ENCODE measurements around the gene NME4. TPM values are rescaled to one million over a fixed set of nuclear protein-coding genes. Genes with fewer than 3 reads are reported as not detected.

Gene NME4
- total and polyA plus RNA-seq, 4 experiments from 2014 or later, result 34.9 to 61.7 (median 44.9) TPM

- Mint-ChIP-seq H3K4me1 (peaks cover 23 to 44% (median 33%) of the 10 kb centered on the region in 4 donors), H3K9me3 (no peaks in the 10 kb centered on the region), H3K27ac (peak overlapping the region in 6 of 7 donors; percentile 49 to 90 (median 89)), H3K36me3 (peaks cover 0 to 3% of the 10 kb centered on the region in 2 donors), H3K4me3 (peak overlapping the region; percentile 80 to 89 (median 84)), H3K27me3 (no peaks in the 10 kb centered on the region)
- H3K27me3 ChIP-seq (ENCODE audit: insufficient read depth, low read length), result no peaks in the 10 kb centered on the region
- H3K4me1 ChIP-seq (ENCODE audit: insufficient read depth, low read length), result peaks cover 35% of the 10 kb centered on the region
- no peak for DNase-seq
- ChIA-PET CTCF (ENCODE audit: partially characterized antibody) (interaction anchor here (1.0 kb wide), 1 partner anchor 380 kb away, joined by 3 read pairs; no protein-coding TSS in a partner anchor), POLR2A (ENCODE audit: partially characterized antibody) (no interaction called here)
- H3K4me3 ChIP-seq (ENCODE audit: low read length in 2 of 2), result no peak overlapping the region
- H3K36me3 ChIP-seq (ENCODE audit: insufficient read depth, low read length), result no peaks in the 10 kb centered on the region
- H3K9me3 ChIP-seq (ENCODE audit: control insufficient read depth in 1 of 2, low read length in 2 of 2), result no peaks in the 10 kb centered on the region
- intact Hi-C loops (cut with micrococcal nuclease), result no loop called here
- no peak overlapping the region for H3K27ac ChIP-seq (ENCODE audit: low read depth, low read length)
Observed at GRCh38 chr16:427250-427649, 30.3 kb downstream of the NME4 start.

- intact Hi-C loops (cut with micrococcal nuclease), result no loop called here
- Mint-ChIP-seq H3K4me3 (no peak overlapping the region), H3K27ac (peak overlapping the region in 1 of 7 donors; percentile 5), H3K9me3 (no peaks in the 10 kb centered on the region), H3K27me3 (no peaks in the 10 kb centered on the region), H3K4me1 (peaks cover 20 to 33% (median 22%) of the 10 kb centered on the region in 4 donors), H3K36me3 (peaks cover 3 to 5% of the 10 kb centered on the region in 2 donors)
- H3K27ac ChIP-seq (ENCODE audit: low read depth, low read length), result no peak overlapping the region
- H3K9me3 ChIP-seq (ENCODE audit: control insufficient read depth in 1 of 2, low read length in 2 of 2), result no peaks in the 10 kb centered on the region
- CTCF ChIA-PET (ENCODE audit: partially characterized antibody), result no interaction called here
- peaks cover 24% of the 10 kb centered on the region for H3K4me1 ChIP-seq (ENCODE audit: insufficient read depth, low read length)
- POLR2A ChIA-PET (ENCODE audit: partially characterized antibody), result no interaction called here
- H3K4me3 ChIP-seq (ENCODE audit: low read length in 2 of 2), result no peak overlapping the region
- no peak for DNase-seq
- no peaks in the 10 kb centered on the region for H3K27me3 ChIP-seq (ENCODE audit: insufficient read depth, low read length)
- H3K36me3 ChIP-seq (ENCODE audit: insufficient read depth, low read length), result no peaks in the 10 kb centered on the region
Observed at GRCh38 chr16:430904-431303, 33.9 kb downstream of the NME4 start.

GRCh38 chr16:440627-441026 lies 43.6 kb downstream of the NME4 start:
- Mint-ChIP-seq H3K4me1 (peaks cover 3 to 7% (median 4%) of the 10 kb centered on the region in 4 donors), H3K36me3 (peaks cover 8 to 11% of the 10 kb centered on the region in 2 donors), H3K27ac (no peak overlapping the region), H3K9me3 (no peaks in the 10 kb centered on the region), H3K4me3 (no peak overlapping the region), H3K27me3 (no peaks in the 10 kb centered on the region)
- Histone ChIP-seq H3K36me3 (ENCODE audit: insufficient read depth, low read length) (no peaks in the 10 kb centered on the region), H3K27ac (ENCODE audit: low read depth, low read length) (no peak overlapping the region), H3K27me3 (ENCODE audit: insufficient read depth, low read length) (no peaks in the 10 kb centered on the region), H3K9me3 (ENCODE audit: control insufficient read depth in 1 of 2, low read length in 2 of 2) (no peaks in the 10 kb centered on the region), H3K4me3 (ENCODE audit: low read length in 2 of 2) (no peak overlapping the region), H3K4me1 (ENCODE audit: insufficient read depth, low read length) (no peaks in the 10 kb centered on the region)
- ChIA-PET POLR2A (ENCODE audit: partially characterized antibody) (no interaction called here), CTCF (ENCODE audit: partially characterized antibody) (no interaction called here)
- intact Hi-C loops (cut with micrococcal nuclease), result no loop called here
- no peak for DNase-seq

GRCh38 chr16:441447-441846 lies 44.4 kb downstream of the NME4 start:
- DNase-seq, result no peak
- H3K27me3 Mint-ChIP-seq, result no peaks in the 10 kb centered on the region
- H3K9me3 ChIP-seq (ENCODE audit: control insufficient read depth in 1 of 2, low read length in 2 of 2), result no peaks in the 10 kb centered on the region
- H3K4me3 Mint-ChIP-seq, result no peak overlapping the region
- peaks cover 8 to 11% of the 10 kb centered on the region in 2 donors for H3K36me3 Mint-ChIP-seq
- no peak overlapping the region for H3K27ac ChIP-seq (ENCODE audit: low read depth, low read length)
- no peak overlapping the region for H3K4me3 ChIP-seq (ENCODE audit: low read length in 2 of 2)
- peaks cover 3 to 7% (median 4%) of the 10 kb centered on the region in 4 donors for H3K4me1 Mint-ChIP-seq
- H3K27me3 ChIP-seq (ENCODE audit: insufficient read depth, low read length), result no peaks in the 10 kb centered on the region
- no peaks in the 10 kb centered on the region for H3K4me1 ChIP-seq (ENCODE audit: insufficient read depth, low read length)
- H3K36me3 ChIP-seq (ENCODE audit: insufficient read depth, low read length), result no peaks in the 10 kb centered on the region
- H3K27ac Mint-ChIP-seq, result no peak overlapping the region
- intact Hi-C loops (cut with micrococcal nuclease), result no loop called here
- no peaks in the 10 kb centered on the region for H3K9me3 Mint-ChIP-seq
- CTCF ChIA-PET (ENCODE audit: partially characterized antibody), result no interaction called here
- POLR2A ChIA-PET (ENCODE audit: partially characterized antibody), result no interaction called here

- no peaks in the 10 kb centered on the region for H3K9me3 ChIP-seq (ENCODE audit: control insufficient read depth in 1 of 2, low read length in 2 of 2)
- POLR2A ChIA-PET (ENCODE audit: partially characterized antibody), result no interaction called here
- no peaks in the 10 kb centered on the region for H3K27me3 Mint-ChIP-seq
- intact Hi-C loops (cut with micrococcal nuclease), result no loop called here
- no peaks in the 10 kb centered on the region for H3K36me3 ChIP-seq (ENCODE audit: insufficient read depth, low read length)
- H3K9me3 Mint-ChIP-seq, result no peaks in the 10 kb centered on the region
- H3K4me3 Mint-ChIP-seq, result no peak overlapping the region
- peak overlapping the region in 1 of 7 donors; percentile 14 for H3K27ac Mint-ChIP-seq
- H3K4me1 ChIP-seq (ENCODE audit: insufficient read depth, low read length), result no peaks in the 10 kb centered on the region
- H3K27ac ChIP-seq (ENCODE audit: low read depth, low read length), result no peak overlapping the region
- CTCF ChIA-PET (ENCODE audit: partially characterized antibody), result no interaction called here
- peaks cover 3 to 7% (median 5%) of the 10 kb centered on the region in 4 donors for H3K4me1 Mint-ChIP-seq
- peaks cover 7 to 11% of the 10 kb centered on the region in 2 donors for H3K36me3 Mint-ChIP-seq
- H3K4me3 ChIP-seq (ENCODE audit: low read length in 2 of 2), result no peak overlapping the region
- no peaks in the 10 kb centered on the region for H3K27me3 ChIP-seq (ENCODE audit: insufficient read depth, low read length)
- no peak for DNase-seq
Observed at GRCh38 chr16:442976-443375, 46.0 kb downstream of the NME4 start.

DNA sequence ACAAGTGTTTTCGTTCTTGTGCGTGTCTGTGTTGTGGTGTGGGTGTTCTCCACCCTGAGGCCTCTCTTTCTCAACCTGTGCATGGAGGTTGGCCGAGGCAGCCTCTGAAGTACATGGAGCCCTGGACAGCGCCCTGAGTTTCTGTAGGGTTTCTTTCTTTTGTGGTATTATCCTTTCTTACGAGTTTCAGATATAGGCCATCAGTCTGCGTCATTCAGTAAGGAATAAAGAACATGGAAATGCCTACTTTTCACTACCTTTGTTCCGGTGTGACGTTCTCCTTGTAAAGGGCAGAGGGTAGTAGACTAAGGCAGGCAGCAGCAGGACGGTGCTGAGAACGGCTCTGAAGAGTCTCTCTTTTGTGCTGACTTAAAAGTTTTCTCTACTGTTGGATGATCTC lies 47.0 kb downstream of the NME4 start:
- ChIA-PET CTCF (ENCODE audit: partially characterized antibody) (no interaction called here), POLR2A (ENCODE audit: partially characterized antibody) (no interaction called here)
- no peaks in the 10 kb centered on the region for H3K9me3 Mint-ChIP-seq
- no peak for DNase-seq
- no peak overlapping the region for H3K4me3 ChIP-seq (ENCODE audit: low read length in 2 of 2)
- no peaks in the 10 kb centered on the region for H3K27me3 Mint-ChIP-seq
- peaks cover 3 to 7% (median 4%) of the 10 kb centered on the region in 4 donors for H3K4me1 Mint-ChIP-seq
- no peaks in the 10 kb centered on the region for H3K4me1 ChIP-seq (ENCODE audit: insufficient read depth, low read length)
- H3K27ac ChIP-seq (ENCODE audit: low read depth, low read length), result no peak overlapping the region
- H3K9me3 ChIP-seq (ENCODE audit: control insufficient read depth in 1 of 2, low read length in 2 of 2), result no peaks in the 10 kb centered on the region
- no peaks in the 10 kb centered on the region for H3K36me3 ChIP-seq (ENCODE audit: insufficient read depth, low read length)
- H3K4me3 Mint-ChIP-seq, result no peak overlapping the region
- peaks cover 7 to 11% of the 10 kb centered on the region in 2 donors for H3K36me3 Mint-ChIP-seq
- H3K27me3 ChIP-seq (ENCODE audit: insufficient read depth, low read length), result no peaks in the 10 kb centered on the region
- H3K27ac Mint-ChIP-seq, result peak overlapping the region in 1 of 7 donors; percentile 43
- intact Hi-C loops (cut with micrococcal nuclease), result no loop called here

GRCh38 chr16:445566-445965 lies 48.6 kb downstream of the NME4 start:
- ChIA-PET CTCF (ENCODE audit: partially characterized antibody) (no interaction called here), POLR2A (ENCODE audit: partially characterized antibody) (no interaction called here)
- intact Hi-C loops (cut with micrococcal nuclease), result no loop called here
- Mint-ChIP-seq H3K9me3 (no peaks in the 10 kb centered on the region), H3K4me1 (peaks cover 0 to 5% (median 4%) of the 10 kb centered on the region in 4 donors), H3K36me3 (peaks cover 4 to 7% of the 10 kb centered on the region in 2 donors), H3K27me3 (no peaks in the 10 kb centered on the region), H3K4me3 (no peak overlapping the region), H3K27ac (no peak overlapping the region)
- no peak for DNase-seq
- no peaks in the 10 kb centered on the region for H3K27me3 ChIP-seq (ENCODE audit: insufficient read depth, low read length)
- H3K4me3 ChIP-seq (ENCODE audit: low read length in 2 of 2), result no peak overlapping the region
- no peaks in the 10 kb centered on the region for H3K9me3 ChIP-seq (ENCODE audit: control insufficient read depth in 1 of 2, low read length in 2 of 2)
- H3K4me1 ChIP-seq (ENCODE audit: insufficient read depth, low read length), result no peaks in the 10 kb centered on the region
- H3K27ac ChIP-seq (ENCODE audit: low read depth, low read length), result no peak overlapping the region
- no peaks in the 10 kb centered on the region for H3K36me3 ChIP-seq (ENCODE audit: insufficient read depth, low read length)
